PFSK-1 (cell line): Measurements from ENCODE around the gene MTRR.

ENCODE experiments used
- FOXP2 ChIP-seq: optimal IDR thresholded peaks from 2 replicates; pipeline ENCODE3; 2011; ENCODE audit warnings: borderline replicate concordance, control low read depth, inconsistent platforms; ENCODE audit not compliant: insufficient read depth; ENCODE audit errors: extremely low read length, extremely low read depth
- POLR2AphosphoS5 ChIP-seq: IDR thresholded peaks from 2 replicates; pipeline ENCODE4 v1.6.1; 2012; ENCODE audit warnings: low read depth, mild to moderate bottlenecking, control low read depth, low read length, moderate library complexity
- SIN3A ChIP-seq: IDR thresholded peaks from 2 replicates; pipeline ENCODE4 v1.6.1; 2012; ENCODE audit warnings: mild to moderate bottlenecking, low read length, moderate library complexity, borderline replicate concordance; ENCODE audit not compliant: insufficient read depth
- TAF1 ChIP-seq: IDR thresholded peaks from 2 replicates; pipeline ENCODE4 v1.6.1; 2012; ENCODE audit warnings: low read length, control low read depth, borderline replicate concordance; ENCODE audit not compliant: insufficient read depth
- TF ChIP-seq, protein P1 (sequence below), 2 experiments: IDR thresholded peaks; 2 replicates each; pipeline versions ENCODE4 v1.6.1 to v1.8.0; 2011 to 2012; ENCODE audit warnings: low read depth in 2 of 2, low read length in 2 of 2, control low read depth in 1 of 2, inconsistent platforms in 1 of 2, mild to moderate bottlenecking in 1 of 2, moderate library complexity in 1 of 2; ENCODE audit not compliant: insufficient read depth in 1 of 2

The MTRR gene

DNA sequence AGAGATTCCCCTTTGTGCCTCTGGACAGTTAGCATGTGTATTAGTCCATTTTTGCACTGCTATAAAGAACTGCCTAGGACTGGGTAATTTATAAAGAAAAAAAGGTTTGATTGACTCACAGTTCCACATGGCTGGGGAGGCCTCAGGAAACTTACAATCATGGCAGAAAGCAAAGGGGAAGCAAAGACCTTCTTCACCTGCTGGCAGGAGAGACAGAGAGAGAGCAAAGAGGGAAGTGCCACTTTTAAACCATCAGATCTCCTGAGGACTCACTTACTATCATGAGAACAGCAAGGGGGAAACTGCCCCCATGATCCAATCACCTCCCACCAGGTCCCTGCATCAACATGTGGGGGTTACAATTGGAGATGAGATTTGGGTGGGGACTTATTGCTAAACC lies 24.0 kb upstream of the MTRR start:
- TF ChIP-seq POLR2AphosphoS5 (no peak), TAF1 (no peak), FOXP2 (no peak), SIN3A (no peak)
- TF ChIP-seq, protein P1, sequence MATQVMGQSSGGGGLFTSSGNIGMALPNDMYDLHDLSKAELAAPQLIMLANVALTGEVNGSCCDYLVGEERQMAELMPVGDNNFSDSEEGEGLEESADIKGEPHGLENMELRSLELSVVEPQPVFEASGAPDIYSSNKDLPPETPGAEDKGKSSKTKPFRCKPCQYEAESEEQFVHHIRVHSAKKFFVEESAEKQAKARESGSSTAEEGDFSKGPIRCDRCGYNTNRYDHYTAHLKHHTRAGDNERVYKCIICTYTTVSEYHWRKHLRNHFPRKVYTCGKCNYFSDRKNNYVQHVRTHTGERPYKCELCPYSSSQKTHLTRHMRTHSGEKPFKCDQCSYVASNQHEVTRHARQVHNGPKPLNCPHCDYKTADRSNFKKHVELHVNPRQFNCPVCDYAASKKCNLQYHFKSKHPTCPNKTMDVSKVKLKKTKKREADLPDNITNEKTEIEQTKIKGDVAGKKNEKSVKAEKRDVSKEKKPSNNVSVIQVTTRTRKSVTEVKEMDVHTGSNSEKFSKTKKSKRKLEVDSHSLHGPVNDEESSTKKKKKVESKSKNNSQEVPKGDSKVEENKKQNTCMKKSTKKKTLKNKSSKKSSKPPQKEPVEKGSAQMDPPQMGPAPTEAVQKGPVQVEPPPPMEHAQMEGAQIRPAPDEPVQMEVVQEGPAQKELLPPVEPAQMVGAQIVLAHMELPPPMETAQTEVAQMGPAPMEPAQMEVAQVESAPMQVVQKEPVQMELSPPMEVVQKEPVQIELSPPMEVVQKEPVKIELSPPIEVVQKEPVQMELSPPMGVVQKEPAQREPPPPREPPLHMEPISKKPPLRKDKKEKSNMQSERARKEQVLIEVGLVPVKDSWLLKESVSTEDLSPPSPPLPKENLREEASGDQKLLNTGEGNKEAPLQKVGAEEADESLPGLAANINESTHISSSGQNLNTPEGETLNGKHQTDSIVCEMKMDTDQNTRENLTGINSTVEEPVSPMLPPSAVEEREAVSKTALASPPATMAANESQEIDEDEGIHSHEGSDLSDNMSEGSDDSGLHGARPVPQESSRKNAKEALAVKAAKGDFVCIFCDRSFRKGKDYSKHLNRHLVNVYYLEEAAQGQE (IDR thresholded peaks at IDR 0.05; ENCODE audit: insufficient read depth in 1 of 2, low read depth in 2 of 2, low read length in 2 of 2) = no peak

DNA sequence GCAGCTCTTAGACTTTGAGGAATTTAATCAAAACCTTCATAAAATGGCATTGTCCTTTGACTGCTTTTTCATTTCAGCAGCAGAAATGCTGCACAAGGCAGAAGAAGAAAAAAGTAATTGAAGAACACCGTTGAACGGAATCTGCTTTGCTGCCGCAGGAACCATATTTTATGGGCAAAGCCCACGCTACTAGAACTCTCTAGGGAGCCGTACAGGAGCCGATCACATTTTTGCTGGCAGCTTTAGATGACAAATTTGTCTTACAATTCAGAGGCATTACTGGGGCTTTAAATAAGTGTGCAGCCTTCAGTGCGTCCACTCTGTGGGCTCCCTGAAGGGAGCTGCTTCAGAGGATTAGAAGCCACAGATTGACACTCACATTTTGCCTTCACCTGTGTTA lies 23.4 kb upstream of the MTRR start:
- TF ChIP-seq FOXP2 (no peak), TAF1 (no peak), POLR2AphosphoS5 (no peak), SIN3A (no peak)
- TF ChIP-seq, protein P1 (IDR thresholded peaks at IDR 0.05; ENCODE audit: insufficient read depth in 1 of 2, low read depth in 2 of 2, low read length in 2 of 2) = no peak

DNA sequence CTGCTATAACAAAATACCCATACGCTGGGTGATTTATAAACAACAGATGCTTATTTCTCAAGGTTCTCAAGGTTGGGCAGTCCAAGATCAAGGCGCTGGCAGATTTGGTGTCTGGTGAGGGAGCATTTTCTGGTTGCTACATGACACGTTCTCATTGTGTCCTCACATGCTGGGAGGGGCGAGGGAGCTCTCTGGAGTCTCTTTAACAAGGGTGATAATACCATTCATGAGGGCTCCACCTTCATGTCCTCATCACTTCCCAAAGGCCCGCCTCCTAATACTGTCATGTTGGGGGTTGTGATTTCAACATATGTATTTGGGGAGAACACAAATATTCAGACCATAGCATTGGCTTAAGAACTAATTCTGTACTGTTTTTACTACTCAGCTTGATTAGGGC lies 22.6 kb upstream of the MTRR start:
- no peak for TF ChIP-seq FOXP2
- no peak for TF ChIP-seq SIN3A
- no peak for TF ChIP-seq TAF1

DNA sequence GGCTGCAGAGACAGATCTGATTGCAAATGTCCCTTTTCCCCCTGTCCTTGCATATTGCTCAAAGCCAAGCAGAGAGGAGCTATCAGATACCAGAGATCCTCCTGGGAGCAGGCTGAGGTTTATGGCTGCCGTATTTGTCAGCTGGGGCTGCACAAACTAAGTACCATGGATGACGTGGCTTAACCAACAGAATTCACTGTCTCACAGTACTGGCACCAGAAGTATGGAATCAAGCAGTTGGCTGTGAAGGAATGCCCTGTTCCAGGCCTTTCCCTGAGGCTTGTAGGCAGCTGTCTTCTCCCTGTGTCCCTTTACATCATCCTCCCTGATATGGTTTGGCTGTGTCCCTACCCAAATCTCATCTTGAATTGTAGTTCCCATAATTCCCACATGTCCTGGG lies 20.7 kb upstream of the MTRR start:
- TF ChIP-seq TAF1 (no peak), SIN3A (no peak)

DNA sequence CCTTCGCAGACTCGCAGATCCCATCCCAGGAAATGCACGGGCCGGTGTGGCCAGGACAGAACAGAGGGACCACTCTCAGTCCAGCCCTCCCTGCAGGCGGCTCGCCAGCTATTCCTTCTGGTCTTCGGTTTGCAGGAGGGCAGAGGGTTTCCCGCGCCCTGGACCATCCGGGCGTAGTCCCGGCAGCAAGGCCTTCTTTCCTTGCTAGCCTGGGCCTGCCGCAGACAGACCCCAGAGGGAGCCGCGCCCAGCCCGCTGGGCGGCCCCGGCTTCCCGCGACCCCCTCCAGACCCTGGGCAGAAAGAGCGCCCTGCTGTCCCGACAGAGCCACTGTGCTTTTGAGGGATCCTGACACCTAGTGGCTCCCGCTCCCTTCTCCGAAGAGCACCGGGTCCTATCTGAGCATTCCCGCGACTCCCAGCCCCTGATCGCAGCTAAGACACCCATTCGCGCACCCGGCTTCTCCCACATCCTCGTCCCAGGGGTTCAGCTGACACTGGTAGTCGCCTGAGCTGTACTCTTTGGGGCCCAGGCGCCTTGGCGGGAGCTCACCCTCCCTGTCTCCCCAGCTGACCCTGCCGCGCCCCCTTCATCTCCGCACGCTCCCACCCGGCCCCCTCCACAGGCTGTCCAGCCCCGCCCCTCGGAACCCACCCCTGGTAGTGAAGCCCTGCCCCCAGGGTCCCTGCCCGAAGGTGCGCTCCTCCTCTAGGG lies 19.1 kb upstream of the MTRR start:
- TF ChIP-seq, protein P1 (IDR thresholded peaks at IDR 0.05; ENCODE audit: insufficient read depth in 1 of 2, low read depth in 2 of 2, low read length in 2 of 2) = no peak
- TF ChIP-seq POLR2AphosphoS5 = no peak
- no peak for TF ChIP-seq SIN3A
- no peak for TF ChIP-seq FOXP2
- no peak for TF ChIP-seq TAF1

DNA sequence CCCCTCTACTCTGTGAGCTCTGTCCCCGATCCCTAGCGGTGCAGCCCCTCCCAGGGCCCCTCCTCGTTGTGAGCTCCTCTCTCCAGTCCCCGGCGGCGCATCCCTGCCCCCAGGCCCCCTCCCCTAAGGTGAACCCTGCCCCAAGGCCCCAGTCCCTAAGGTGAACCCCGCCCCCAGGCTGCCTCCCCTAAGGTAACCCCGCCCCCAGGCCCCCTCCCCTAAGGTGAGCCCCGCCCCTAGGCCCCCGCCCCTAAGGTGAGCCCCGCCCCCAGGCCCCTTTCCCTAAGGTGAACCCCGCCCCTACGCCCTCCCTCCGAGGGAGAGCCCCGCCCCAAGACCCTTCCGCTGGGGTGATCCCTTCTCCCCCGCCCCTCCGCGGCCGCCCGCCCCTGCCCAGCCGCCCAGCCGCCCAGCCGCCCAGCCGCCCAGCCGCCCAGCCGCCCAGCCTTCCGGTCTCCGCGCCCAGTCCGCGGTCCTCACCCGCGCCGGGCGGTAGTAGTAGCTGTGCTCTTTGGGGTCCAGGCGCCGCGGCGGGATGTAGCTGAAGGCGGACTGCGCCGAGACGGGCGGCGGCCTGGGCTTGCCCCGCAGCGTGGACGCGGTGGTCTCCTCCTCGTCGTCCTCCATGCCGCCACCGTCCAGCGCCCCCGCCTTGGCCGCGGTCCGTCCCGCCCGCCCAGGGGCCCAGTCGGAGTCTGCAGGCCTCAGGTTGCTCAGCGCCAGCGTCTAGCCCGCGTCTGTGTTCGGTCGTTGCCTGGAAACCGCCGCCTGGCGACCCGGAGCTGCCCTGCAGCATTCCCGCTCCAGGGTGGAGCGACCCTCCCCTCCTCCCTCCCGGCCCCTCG lies 18.3 kb upstream of the MTRR start, which contains the start of gene CFAP90:
Gene CFAP90, minus strand, starts transcription at position 739 of the 845 bp plus-strand sequence. Its CDS starts 112 bp downstream, at position 627.
- TF ChIP-seq SIN3A (no peak), FOXP2 (peak; percentile 18)
